Lower leg skin (tissue), 4 donors: Measurements from ENCODE around the gene PRDX3. TPM values are rescaled to one million over a fixed set of nuclear protein-coding genes. Genes with fewer than 3 reads are reported as not detected.

Experiments
- DNase-seq, 2 donors: peaks; one replicate each; pipeline ENCODE4 v3.0.0-alpha.2; 2019; ENCODE audit warnings: low spot score in 2 of 2
- H3K4me3 ChIP-seq: fragments of 200-600 bp; sonication (generic); 2 replicates; pipeline ENCODE4 v1.5.1; 2017; ENCODE audit warnings: mild to moderate bottlenecking, low read depth; ENCODE audit not compliant: poor library complexity, severe bottlenecking
- CTCF ChIP-seq, 3 donors: fragments of 450-650 bp; IDR thresholded peaks; one replicate each; pipeline ENCODE4 v1.5.1; 2016; ENCODE audit warnings: antibody characterized with exemption in 3 of 3, mild to moderate bottlenecking in 3 of 3, moderate library complexity in 2 of 3
- POLR2A ChIP-seq, 2 donors: fragments of 450-650 bp; IDR thresholded peaks; one replicate each; pipeline ENCODE4 v1.6.1; 2016 to 2017; ENCODE audit warnings: antibody characterized with exemption in 2 of 2, mild to moderate bottlenecking in 1 of 2, moderate library complexity in 1 of 2
- WGBS, 2 donors: methylation state at CpG; one replicate each; pipeline ENCODE4 v1.1.5; 2018; 5-methylcytosine and 5-hydroxymethylcytosine counted together
- intact Hi-C: fragments of 100-400 bp; cut with DNase I; formaldehyde crosslinking; loops from one replicate; pipeline ENCODE4 v1.15.0; 2023; ENCODE audit warnings: low total_unique reads
- total RNA-seq, 4 donors: library from RNA; depleted of rRNA; stranded (reverse); fragments of >200 nt; gene quantifications; one replicate each; pipeline ENCODE4 v1.1.0, GENCODE V29; 2016

PRDX3 gene
- total RNA-seq, 4 donors from 2014 or later = 35.7 to 70.7 (median 57.3) TPM

- no peak for TF ChIP-seq POLR2A (IDR thresholded peaks at IDR 0.05)
- TF ChIP-seq CTCF (IDR thresholded peaks at IDR 0.05) = no peak
- intact Hi-C loops = no loop called here
- H3K4me3 ChIP-seq = no peak overlapping the region
- WGBS, 2 donors = 90 to 98% methylated on average over 2 of the region's 2 CpGs
- DNase-seq = peak in 1 of 2 donors; percentile 53
Observed at GRCh38 chr10:119215371-119215770, 36.8 kb upstream of the PRDX3 start.

- DNase-seq = no peak
- 38 to 50% methylated on average over 12 of the region's 12 CpGs for WGBS, 2 donors
- intact Hi-C loops = no loop called here
Observed at GRCh38 chr10:119211625-119212441, 33.2 kb upstream of the PRDX3 start.

GRCh38 chr10:119211176-119211575 is 32.6 kb upstream of the PRDX3 start:
- H3K4me3 ChIP-seq = no peak overlapping the region
- WGBS, 2 donors = 77 to 85% methylated on average over 3 of the region's 3 CpGs

More at GRCh38 chr10:119211625-119212441, 33.2 kb upstream of the PRDX3 start:
- H3K4me3 ChIP-seq = no peak overlapping the region
- TF ChIP-seq CTCF (IDR thresholded peaks at IDR 0.05) (no peak), POLR2A (IDR thresholded peaks at IDR 0.05) (no peak)

GRCh38 chr10:119210633-119211032 is 32.0 kb upstream of the PRDX3 start:
- H3K4me3 ChIP-seq = no peak overlapping the region
- 80 to 82% methylated on average over 2 of the region's 2 CpGs for WGBS, 2 donors
- no peak for DNase-seq
- intact Hi-C loops = no loop called here
- TF ChIP-seq CTCF (IDR thresholded peaks at IDR 0.05) = no peak
- TF ChIP-seq POLR2A (IDR thresholded peaks at IDR 0.05) = no peak

More at GRCh38 chr10:119211176-119211575, 32.6 kb upstream of the PRDX3 start:
- intact Hi-C loops = no loop called here
- DNase-seq = no peak
- TF ChIP-seq CTCF (IDR thresholded peaks at IDR 0.05) = no peak
- TF ChIP-seq POLR2A (IDR thresholded peaks at IDR 0.05) = no peak

- 36 to 46% methylated on average over 9 of the region's 9 CpGs for WGBS, 2 donors
- DNase-seq = no peak
- intact Hi-C loops = loop anchor here (10.0 kb wide), 2 partner anchors 205 to 235 kb away; no protein-coding TSS in a partner anchor
- TF ChIP-seq POLR2A (IDR thresholded peaks at IDR 0.05) (no peak), CTCF (IDR thresholded peaks at IDR 0.05) (no peak)
- no peak overlapping the region for H3K4me3 ChIP-seq
Observed at GRCh38 chr10:119209736-119210355, 31.2 kb upstream of the PRDX3 start.
